Esophagus squamous epithelium (tissue), 4 donors: Measurements from ENCODE around the gene ITPKB.

Source experiments
- POLR2A ChIP-seq, 4 donors: fragments of 450-650 bp; IDR thresholded peaks; one replicate each; pipeline ENCODE4 v1.6.1; 2017; ENCODE audit warnings: antibody characterized with exemption in 4 of 4, mild to moderate bottlenecking in 4 of 4, moderate library complexity in 3 of 4
- TF ChIP-seq, protein P1 (sequence below), 6 experiments: fragments of 450-650 bp in 4 of 6; fragments of 200-600 bp in 2 of 6; sonication (generic) in 2 of 6; IDR thresholded peaks; one replicate each; pipeline ENCODE4 v1.5.1; 2016 to 2019; ENCODE audit warnings: antibody characterized with exemption in 6 of 6, mild to moderate bottlenecking in 4 of 6, moderate library complexity in 4 of 6

DNA sequence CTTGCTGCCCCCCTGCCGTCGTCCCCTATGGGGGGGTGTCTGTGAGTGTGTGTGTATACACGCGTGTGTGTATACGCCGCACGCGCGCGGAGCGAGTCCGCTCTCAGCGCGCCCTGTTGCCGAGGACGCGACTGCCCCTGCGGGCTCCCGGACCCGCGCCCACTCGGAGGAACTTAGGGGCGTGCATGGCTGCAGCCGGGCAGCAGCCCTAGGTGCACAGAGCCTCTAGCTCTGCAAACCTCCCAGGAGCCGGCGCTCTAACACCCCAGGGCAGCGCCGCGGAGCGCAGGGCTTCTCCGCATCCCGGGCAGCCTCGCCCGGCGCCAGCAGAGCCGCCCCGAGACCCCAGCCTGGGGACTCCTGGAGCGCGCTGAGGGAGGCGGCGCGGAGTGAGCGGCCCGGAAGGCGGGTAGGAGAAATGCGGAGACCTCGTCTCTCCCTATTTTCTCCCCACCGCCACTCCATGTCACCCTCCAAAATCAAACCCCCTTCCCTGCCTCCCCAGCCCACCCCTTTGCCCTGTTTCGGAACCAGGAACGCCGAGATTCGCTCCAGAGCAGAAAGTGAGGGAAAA, 574 bp downstream of the ITPKB start:
- TF ChIP-seq, protein P1, sequence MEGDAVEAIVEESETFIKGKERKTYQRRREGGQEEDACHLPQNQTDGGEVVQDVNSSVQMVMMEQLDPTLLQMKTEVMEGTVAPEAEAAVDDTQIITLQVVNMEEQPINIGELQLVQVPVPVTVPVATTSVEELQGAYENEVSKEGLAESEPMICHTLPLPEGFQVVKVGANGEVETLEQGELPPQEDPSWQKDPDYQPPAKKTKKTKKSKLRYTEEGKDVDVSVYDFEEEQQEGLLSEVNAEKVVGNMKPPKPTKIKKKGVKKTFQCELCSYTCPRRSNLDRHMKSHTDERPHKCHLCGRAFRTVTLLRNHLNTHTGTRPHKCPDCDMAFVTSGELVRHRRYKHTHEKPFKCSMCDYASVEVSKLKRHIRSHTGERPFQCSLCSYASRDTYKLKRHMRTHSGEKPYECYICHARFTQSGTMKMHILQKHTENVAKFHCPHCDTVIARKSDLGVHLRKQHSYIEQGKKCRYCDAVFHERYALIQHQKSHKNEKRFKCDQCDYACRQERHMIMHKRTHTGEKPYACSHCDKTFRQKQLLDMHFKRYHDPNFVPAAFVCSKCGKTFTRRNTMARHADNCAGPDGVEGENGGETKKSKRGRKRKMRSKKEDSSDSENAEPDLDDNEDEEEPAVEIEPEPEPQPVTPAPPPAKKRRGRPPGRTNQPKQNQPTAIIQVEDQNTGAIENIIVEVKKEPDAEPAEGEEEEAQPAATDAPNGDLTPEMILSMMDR (IDR thresholded peaks at IDR 0.05) = no peak
- no peak for TF ChIP-seq POLR2A (IDR thresholded peaks at IDR 0.05)
